HG03354 (cell line): ENCODE results near the gene BDNF.
"Not testable (repeated sequence)": the region's sequence is repeated elsewhere in the genome, so short reads cannot be mapped to it uniquely, and the experiment has no call there.

Experiments
- ATAC-seq: cut with Tn5 transposase; IDR thresholded peaks from one replicate; pipeline ENCODE4 v1.9.1; 2021; ENCODE audit warnings: mild to moderate bottlenecking; ENCODE audit not compliant: unreplicated experiment, poor library complexity, severe bottlenecking

The BDNF gene

DNA sequence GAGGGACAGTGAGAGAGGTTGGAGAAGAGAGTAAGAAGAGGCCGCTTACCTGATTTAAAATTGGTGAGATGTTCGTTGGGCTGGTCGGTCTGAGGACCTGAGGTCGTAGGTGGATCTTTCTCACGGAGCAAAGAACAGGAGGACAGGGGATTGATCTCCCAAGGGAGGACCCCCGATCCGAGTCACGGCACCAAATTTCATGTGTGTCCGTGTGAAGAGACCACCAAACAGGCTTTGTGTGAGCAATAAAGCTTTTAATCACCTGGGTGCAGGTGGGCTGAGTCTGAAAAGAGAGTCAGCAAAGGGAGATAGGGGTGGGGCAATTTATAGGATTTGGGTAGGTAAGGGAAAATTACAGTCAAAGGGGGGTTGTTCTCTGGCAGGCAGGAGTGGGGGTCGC, 66.0 kb downstream of the BDNF start:
- ATAC-seq = not testable (repeated sequence)

DNA sequence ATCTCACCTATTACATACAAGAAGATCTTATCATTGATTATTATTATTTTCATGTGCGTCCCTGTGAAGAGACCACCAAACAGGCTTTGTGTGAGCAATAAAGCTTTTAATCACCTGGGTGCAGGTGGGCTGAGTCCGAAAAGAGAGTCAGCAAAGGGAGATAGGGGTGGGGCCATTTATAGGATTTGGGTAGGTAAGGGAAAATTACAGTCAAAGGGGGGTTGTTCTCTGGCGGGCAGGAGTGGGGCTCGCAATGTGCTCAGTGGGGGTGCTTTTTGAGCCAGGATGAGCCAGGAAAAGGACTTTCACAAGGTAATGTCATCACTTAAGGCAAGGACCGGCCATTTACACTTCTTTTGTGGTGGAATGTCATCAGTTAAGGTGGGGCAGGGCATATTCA, 71.2 kb downstream of the BDNF start:
- ATAC-seq = not testable (repeated sequence)

DNA sequence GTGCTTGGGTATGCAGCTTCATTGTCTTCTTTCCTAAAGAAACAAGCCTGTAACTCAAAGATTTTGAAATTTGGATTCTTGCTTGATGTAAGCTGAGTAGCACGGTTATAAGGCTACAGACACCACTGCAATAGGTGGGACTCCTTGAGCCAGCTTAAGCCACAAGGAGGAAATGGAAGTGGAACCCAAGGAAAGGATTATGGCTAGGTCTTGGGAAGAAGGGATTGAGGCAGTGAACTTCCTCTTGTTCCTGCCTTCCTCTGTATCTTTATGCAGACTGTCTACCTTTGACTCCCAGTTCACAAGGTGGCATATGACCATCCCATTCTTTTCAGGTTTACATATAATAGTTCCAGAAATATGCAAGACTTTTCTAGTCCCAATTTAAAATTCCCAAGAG, 72.3 kb downstream of the BDNF start:
- ATAC-seq = no peak

DNA sequence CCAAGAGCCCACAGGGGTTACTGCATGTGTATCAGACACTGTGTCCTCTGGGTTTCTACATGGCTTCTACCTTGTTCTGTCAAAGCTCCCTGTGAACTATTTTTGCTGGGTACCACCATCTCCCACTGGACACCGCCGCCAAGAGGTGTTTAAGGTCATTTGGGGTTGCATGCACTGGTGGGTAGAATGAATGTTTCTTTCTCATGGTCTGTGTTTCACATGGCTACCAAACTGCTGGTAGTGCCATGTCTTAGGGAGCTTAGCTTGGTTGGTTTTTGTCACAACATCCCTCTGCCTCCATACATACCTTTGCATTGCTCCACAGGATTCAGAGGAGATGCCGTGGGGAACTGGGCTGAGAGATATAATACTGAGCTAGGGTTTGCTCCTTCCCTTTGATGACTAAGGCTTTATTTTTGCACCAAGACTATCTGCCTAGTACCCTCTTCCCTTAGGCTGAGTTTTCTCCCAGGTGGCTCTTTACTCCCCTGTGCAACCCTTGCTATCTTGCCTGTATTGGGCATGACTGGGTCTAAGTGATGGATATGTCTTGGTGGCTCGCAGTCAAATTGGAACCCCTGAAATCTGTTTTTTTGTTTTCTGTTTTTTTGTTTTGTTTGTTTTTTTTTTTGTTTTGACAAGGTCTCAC, 73.2 kb downstream of the BDNF start:
- no peak for ATAC-seq

DNA sequence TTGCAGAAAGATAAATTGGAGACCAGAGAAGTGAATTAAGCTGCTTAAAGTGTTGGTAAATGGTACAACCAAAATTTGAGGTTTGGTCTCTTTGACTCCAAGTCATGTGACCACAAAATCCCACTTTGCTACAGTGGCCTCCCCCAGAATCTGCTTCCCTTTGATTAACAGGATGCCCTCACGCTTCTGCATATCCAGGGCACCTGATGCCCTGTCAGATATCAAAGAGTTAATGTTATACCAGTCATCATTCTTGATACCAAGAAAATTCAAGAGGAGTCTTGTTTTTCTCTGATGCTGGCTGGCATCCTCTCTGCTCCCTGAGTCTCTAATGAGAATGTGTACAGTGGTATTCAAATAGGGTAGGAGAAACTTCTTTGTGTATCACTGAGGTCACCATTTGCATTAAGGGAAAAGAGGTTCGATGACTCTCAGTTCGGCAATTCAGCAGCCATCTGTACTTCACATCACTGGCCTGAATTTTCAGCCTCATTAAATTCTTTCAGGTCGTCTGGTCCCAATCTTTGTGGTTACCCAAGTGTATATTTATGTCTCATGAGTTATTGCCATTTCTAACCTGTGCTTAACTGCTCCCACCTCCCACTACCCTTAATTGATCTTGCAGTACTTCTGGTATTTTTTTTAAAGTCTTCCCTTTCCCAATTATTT, 73.9 kb downstream of the BDNF start:
- ATAC-seq = no peak

DNA sequence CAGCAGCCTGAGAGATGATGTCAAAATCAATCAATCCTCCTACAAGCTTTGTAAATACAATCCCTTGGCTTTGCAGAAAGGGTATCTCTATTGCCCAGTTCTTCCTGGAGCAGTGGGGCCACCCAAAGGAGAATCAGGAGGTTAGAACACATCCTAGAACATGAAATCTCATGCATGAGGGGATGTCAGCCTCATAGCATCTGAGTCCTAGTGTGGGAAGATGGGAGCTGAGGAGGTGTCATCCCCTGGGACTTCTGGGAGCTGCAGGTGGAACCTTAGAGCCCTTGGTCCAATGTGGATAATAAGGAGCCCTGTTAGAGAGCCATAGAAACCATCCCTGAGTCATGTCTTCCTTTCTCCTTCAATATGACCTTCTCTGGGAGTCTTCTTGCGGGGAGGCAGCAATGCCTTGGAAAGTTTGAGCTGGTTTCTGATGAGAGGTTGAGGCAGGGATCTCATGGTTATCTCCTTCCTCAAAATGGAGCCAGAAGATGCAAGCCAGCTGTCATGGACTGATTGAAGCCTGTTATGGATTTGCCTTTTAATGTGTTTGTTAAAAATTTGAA, 74.8 kb downstream of the BDNF start:
- ATAC-seq = no peak

DNA sequence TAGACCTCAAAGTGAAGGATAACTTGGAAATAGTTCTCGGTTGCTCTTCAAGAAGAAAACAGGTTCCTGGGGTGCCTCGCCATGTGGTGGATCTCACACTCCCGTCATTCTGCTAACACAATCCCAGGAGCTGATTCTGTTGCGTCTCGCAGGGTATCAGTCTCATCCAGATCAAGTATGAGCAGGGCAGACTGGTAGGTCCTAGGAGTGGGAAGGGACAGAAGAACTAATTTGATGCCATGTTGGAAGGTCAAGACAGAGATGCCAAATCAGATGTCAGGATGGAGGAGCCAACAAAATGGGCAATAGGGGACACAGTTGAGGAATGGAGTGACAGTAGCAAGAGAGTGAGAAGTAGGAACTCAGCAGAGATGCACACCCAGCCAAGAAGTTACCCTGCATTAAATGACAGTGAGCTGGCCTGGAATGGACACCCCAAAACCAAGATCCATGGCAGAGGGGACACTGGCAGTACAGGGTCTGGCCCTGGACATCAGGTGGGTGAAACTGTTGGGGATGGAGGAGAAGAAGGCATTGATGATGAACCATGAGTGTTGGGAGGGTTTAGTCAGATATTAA, 76.2 kb downstream of the BDNF start:
- ATAC-seq = no peak

DNA sequence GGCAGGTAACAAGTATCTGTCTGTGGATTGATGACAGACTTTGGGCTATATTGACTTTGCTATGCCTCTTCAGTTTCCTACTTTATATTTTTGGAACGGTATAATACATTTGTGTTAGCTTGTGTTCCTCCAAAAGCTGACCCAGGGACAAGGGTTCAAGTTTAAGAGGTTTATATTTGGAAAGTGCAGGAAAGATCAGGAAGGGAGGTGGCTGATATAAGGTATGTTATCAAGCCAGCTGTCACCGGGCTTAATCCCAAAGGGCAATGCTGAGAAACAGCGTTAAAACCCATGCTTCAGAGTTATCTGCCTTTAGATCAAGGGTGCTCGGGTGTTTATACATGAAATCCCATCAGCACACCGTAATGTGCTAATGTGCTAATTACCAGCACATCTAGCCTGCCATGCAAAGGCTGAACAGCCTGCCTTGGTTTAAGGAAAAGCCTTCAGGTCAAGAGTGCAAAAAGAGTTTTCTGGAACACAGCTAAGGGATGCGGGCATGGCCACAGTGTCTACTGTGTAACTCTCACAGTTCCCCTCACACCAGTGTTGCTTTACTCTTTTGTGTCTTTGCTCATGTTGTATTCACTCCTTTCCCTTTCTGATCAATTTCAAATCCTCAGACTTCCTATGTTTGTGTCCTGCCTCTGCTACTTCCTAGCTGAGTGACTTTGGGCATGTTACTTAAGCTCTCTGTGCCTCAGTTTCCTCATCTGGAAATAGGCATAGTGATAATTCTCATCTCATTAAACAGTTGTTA, 77.5 kb downstream of the BDNF start:
- no peak for ATAC-seq

DNA sequence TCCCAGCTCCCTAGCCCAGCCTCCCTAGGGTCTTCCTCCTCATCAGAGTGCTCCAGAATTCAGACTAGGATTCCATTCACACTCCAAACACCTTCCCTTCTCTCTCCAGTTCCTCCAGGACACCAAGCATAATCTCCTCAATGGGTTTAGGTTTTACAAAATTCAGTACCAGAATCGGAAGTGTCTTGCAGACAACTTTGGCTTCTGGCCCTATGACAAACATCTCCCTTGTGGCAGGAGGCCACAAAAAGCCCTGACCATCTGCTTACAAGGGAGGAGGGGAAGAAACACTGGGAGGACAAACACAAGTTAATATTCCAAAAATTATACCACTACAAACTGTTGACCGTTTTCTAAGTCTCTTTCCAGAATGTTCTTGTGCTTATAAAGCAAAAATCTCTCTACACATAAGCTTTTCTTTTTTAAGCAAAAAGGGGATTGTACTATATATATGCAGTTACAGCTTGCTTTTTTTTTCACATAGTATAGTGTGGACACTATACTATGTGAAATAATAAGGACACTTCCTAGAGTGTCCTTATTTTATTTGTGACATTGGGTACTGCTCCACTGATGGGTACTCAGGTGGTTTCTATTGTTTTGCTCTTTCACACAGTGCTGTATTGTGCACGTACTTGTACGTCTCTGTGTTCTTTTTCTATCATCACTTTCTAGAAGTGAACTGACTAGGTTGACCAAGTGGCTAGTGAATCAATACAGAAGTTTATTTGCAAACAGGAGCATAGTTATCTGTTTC, 78.7 kb downstream of the BDNF start:
- ATAC-seq = no peak

DNA sequence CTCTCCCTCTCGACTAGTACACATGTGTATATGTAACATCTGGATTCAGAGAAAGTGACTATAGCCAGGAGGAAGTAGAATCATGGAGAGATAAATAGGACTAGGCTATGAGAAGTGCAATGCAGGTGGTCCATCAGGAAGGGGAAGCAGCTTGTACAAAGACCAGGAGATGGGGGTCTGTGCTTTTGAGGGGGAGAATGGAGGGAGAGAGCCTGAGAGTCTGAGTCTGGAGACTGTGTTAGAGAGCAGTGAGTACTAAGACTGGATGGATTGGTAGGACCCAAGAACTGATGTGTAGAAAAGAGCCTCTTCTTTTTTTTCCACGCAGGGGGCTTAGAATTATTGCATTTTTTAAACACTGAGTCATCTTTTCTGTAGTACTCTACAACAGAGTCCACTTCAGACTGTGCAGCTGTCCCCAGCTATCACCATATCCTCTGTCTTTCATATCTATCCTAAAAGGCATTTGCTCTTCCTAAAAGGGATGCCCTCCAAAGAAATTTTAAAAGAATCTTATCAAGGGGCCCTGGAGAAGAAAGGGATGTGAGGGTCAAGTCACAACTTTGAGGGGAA, 80.4 kb downstream of the BDNF start:
- ATAC-seq = no peak

DNA sequence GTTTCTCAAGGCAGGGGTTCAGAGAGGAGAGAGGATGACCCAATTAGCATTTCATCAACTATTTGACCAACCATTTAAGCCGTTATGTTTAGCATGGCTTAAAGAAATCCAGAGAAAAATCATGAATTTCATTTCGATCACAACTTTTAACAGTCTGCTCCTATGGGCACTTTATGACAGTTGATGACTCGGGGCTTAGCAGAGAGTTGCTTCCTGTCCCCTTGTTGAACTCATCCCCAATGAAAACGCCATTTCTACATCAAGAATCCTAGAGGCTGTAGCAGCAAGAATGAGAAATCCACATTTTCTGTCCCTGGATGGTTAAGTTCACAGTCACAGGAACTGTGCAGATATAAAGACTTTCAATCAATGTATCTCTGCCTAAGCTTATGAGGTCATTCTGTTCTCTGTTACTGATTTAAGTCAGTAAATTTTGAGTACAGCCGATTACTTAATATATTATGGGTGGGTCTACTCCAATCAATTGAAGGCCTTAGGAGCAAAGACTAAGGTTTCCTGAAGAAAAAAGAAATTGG, 81.1 kb downstream of the BDNF start:
- ATAC-seq = no peak

DNA sequence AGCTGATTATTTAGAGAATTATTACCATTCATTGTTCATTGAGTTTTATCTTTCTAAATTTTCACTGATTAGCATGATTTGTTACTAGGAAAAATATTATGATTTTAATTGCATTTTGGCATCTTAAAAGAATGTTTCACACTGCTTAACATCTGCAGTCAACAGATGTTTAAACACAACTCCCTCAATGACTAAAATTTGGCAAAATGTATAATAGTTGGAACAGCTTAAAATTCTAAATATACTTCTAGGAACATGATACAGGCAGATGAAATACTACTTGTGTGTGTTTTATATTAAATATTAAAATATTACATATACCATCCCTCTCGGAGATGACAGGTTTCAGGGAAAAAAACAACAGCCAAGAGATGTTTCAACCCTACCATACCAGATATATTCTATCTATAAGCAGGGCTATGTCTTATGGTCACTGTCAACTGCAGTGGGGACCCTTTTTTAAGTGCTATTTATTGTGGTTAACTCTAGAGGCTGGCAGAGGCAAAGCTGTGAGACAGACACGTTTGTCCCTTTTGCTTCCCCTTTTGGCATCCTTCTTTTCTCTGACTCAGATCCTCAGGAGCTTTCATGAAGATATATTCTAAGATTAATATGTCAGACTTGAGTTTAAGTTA, 81.9 kb downstream of the BDNF start:
- no peak for ATAC-seq

DNA sequence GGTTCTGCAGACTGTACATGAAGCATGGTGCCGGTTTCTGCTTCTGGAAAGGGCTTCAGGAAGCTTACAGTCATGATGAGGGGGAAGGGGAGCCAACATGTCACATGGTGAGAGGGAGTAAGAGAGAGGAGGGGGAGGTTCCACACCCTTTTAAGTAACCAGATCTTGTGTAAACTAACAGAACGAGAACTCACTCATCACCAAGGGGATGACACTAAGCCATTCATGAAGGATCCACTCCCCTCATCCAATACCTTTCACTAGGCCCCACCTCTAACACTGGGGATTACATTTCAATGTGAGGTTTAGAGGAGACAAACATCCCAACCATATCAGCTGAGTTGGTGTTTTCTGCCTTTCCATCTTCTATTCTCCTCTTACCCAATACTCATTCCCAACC, 83.5 kb downstream of the BDNF start:
- no peak for ATAC-seq

DNA sequence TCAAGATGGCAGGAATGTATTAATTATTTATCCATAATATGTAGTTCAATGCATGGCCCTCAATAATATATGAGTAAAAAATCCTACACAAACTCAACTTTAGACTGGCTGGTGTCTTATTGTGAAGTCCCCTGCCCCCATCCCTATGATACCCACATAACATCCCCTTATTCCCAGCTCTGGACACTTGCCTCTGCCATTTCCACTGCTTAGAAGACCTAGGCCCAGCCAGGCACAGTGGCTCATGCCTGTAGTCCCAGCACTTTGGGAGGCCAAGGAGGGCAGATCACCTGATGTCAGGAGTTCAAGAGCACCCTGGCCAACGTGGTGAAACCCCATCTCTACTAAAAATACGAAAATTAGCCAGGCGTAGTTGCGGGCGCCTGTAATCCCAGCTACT, 84.4 kb downstream of the BDNF start:
- no peak for ATAC-seq

DNA sequence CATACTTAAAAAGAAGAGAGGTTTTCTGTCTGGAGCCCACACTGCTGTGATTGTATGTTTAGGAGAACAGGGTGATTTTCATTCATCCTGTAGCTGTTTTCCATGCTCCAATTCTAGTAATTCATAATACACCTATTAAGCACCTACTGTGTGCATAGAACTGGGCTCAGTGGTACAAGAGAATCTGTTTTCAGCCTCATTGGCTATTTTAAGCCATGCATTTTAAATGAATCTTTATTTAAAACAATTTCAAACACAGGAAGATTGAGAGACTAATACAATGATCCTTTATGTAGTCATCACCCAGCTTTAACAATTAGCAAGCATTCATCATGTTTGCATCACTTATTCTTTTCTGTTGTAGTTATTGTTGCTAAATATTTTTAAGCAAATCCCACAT, 86.2 kb downstream of the BDNF start:
- no peak for ATAC-seq

DNA sequence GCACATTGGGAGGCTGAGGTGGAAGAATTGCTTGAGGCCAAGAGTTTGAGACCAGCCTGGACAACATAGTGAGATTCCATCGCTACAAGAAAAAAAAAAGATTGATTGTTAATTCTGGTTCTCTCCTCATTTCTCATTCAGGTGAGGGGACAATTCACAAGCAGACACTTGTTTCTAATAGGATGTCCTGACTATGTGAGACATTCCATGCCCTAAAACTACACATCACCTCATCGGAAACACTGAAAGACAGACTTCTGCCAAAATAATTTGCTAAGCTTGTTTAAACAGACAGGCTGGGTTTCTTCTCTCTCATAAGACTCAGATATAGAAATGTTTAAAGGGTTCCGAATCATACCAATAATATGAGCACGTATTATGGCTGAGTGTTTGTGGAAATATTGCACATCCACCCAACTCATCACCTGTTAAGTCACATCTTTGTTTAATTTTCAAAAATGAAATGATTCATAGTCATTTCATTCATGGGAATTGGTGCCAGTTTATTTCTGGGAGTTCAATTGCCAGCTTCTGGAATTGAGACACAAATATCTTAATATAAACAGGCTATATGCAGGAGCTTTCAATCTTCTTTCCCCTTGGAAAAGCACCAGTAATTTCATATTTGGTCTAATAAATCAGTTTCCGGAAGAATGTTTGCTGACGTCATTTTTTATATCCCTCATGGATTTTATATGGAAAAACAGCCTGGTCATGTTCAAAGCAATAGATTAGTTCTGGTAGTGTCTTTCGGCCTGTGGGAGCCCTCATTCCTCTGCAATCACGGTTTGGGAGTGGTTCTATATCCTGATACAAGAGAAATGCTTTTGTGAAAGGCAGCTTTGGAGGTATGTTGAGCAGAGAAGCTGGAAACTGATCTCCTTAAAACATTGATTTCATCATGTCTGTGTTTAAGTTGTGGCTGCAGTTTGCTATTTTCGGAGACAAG, 87.0 kb downstream of the BDNF start:
- no peak for ATAC-seq

DNA sequence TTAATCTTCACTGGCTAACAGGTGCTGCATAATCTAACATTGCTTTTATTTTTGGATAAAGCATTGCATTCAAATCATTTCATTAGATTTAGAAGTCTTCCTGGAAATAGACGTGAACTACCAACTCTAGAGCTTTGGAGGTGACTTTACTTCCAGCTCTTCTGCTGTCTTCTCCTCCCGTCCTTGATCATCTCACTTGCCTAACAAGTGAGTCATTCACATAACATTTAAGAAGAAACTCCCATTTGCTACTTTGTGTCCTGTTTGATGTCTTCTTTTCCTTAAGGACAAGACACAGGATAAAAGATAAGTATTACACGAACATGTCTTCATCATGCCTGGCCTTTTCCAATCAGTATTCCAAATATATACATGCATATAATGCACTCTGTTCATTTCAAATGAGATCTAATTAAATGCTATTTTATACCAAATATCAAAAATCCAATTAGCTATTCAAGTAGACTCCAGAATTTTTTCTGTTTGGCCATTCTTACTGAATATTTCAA, 88.3 kb downstream of the BDNF start:
- ATAC-seq = no peak
